Activated CD4-positive, CD25-positive, alpha-beta regulatory T cell treated with anti-CD3 and anti-CD28 coated beads, Interleukin-2, amount 50 U/mL, for 72 hours (primary cell): ENCODE measurements around the gene CRACR2A.

ENCODE experiments used
- DNase-seq: peaks from one replicate; pipeline ENCODE4 v3.0.0; 2021

CRACR2A gene

DNA sequence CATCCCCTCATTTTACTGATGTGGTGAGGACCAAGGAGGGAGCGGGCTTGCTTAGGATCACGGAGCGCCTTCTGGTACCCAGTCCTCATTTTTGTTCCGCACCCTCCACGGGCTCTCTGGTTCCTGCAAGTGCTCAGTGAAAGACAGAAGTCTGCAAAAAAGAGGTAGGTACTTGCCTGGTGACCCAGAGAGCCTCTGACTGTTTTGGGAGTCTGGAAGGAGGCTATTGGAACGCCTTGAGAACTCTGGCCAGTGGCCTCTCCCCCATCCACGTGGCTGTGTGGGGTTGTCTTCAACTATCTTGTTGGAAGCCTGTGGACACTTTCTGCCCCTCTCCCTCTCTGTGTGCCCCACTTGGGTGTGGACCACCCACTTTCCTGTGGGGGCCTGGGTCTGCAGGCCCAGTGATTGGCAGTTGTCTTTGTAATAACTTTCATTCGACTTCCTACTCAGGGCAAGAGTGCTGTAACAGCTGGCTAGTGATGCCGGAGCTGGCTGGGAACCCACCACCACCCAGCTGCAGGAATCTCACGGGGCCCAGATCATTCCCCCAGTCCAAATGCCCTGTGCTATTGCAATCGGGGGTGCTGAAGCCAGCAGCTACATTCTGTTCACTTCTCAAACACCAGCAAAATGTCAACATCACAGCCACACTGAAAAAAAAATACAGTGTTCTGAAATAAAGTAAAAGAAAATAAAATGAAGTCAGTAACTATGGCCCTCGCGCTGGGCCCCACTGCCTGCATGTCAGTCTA is 139.1 kb downstream of the CRACR2A start:
- no peak for DNase-seq

- no peak for DNase-seq
These were observed 140.8 kb downstream of the CRACR2A start for GRCh38 chr12:3611860-3612703.

DNA sequence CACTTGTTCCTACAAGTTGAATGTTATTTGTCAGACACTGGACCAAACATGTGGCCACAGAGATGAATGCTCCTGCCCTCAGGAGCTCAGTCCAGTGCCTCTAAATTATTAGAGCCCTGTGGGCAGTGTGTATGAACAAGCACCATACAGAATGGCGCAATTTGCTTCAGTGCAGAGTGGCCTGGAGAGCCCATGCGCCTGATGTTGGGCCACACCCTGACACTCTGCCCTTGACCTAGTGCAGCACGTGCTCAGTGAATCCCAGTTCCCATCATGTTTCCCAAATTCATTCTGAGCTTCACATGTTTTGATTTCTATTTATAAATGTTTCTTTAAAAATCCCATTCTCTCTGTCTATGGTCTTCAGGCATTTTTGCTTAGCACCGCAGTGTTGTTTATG is 145.1 kb downstream of the CRACR2A start:
- no peak for DNase-seq

- DNase-seq = no peak
These were observed 145.7 kb downstream of the CRACR2A start for GRCh38 chr12:3607039-3607720.

- DNase-seq = no peak
These were observed 146.8 kb downstream of the CRACR2A start for GRCh38 chr12:3606128-3606527.

- no peak for DNase-seq
These were observed 147.2 kb downstream of the CRACR2A start for GRCh38 chr12:3605692-3606091.

DNA sequence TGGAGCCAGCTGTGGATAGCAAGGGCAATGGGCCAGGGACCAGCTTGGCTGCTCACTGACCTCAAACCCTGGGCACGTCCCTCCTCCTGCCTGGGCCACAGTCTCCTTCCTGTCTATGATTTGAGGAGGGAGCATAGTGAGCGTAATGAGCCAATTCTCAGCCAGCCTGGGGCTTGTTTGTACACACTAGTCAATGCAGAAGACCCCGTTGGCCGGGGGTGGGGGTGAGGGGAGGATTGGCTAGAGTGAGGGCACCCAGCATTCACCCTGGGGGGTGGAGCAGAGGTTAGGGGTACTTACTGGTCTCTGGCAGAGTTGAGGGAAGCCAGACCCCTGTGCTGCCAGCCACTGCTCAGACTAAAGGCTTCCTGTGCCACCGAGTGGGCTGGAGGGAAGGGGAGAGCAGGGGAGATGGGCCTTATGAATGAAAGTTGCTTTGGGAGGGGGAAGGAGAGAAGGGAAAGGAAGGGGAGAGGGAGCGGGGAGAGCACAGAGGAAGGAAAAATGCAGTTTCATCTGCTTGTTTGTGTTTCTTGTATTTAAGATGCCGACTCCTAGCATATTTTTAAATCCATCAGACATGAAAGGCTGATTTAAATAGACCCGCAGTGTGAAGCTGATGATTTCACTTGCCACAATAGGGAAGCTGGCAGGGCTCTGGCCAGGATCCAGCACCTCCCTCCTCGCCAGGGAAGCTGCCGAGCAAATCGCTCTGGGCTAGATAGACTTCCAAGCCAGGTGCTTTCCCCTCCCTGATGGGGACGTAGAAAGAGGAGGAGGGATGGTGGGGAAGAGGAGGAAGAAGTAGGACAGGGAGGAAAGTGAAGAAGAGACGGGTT is 147.9 kb downstream of the CRACR2A start:
- no peak for DNase-seq

DNA sequence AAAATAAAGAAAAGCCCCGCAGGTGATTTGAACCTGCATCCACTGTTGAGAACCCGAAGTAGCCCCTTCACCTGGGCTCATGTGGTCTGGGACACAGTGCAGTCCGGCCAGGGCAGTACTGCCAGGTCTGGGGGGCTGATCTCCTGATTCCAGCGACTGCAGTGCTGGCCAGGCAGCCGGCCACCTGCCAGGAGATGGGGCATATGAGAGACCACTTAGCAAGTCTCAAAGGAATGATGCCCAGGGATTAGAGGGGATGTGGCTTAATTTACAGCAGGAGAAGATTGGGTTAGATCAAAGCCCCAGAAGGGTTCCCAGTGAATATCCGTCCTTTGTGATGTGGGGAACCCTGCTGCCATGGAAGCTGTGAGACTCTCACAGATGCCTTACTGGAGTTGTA is 148.6 kb downstream of the CRACR2A start:
- DNase-seq = no peak

GRCh38 chr12:3603576-3603975 is 149.3 kb downstream of the CRACR2A start:
- no peak for DNase-seq

DNA sequence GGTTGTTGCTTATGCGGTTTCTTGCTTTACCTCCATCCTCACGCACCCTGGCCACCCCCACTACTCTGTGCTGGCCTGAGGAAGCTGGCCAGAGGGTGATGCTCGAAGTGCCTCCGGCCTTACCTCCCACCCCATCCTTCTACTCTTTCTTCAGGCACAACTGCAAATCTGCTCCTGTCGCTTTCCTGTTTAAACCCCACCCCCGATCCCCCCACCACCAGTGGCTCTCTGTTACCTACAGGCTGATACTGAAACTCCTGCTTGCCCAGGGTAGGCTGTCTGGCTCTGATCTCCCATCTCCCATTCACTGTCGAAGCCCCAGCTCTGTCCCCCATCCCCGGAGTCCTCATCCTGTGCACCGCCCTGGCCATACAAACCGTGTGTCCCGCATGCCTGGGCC is 150.4 kb downstream of the CRACR2A start:
- DNase-seq = no peak

- no peak for DNase-seq
These were observed 151.3 kb downstream of the CRACR2A start for GRCh38 chr12:3601461-3602150.

DNA sequence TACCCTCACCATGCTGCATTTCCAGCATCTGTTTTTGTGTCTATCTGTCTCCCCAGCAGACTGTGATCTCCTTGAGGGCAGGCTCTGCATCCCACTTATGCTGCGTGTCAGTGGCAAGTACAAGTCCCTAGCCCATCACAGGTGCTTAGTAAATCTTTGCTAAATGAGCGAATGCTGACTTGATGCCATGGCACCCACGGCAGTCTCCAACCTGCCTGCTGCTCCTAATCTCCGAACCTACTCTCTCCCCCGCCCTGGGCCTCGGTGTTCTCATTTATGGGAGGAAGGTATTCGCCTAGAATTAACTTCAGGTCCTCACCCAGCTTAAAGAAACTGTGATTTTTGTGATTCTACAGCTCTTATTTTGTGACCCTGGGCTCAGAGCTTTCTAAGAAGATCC is 152.0 kb downstream of the CRACR2A start:
- DNase-seq = no peak

- no peak for DNase-seq
These were observed 152.7 kb downstream of the CRACR2A start for GRCh38 chr12:3600039-3600720.

DNA sequence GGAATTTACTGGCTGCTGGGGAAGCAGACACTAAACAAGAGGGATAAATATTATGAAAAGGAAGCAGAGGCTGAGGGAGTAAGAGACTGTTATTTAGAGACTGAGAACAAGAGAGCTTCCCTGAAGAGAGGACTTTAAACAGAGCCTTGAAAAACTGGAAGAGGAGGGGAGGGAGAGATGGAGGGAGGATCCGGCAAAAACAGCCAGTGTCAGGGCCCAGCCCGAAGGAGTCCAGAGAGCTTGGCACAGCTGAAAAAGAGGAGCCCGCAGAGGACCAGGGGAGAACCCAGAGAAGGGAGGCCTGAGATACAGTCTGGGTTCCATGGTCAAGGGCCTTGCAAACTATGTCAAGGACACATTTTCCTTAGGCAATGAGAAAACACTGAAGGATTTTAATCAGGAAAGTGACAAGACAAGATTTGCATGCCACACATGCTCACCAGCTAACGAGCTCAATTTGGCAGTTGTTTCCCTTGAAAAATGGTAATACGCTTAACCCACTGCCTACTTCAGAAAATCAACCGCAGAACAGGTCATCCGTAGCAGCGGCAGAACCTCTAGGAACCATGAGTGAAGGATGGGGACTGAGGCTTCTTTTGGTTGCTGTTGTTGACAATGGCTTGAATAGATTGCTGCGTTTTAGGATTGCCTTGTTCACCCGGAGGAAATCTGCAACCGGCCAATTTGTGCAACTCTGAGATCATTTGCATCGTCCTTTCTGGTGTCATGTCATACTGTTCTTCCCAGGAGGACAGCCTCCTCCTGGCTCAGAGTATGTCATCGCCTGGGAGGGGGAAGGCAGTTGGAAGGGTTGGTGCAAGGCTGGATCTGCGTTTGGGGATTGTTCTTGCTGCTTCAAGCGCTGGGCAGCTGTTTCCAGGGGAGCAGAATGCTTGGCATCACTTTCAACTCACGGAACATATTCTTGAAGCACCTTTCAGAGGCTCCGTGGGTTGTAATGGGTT is 153.7 kb downstream of the CRACR2A start:
- no peak for DNase-seq

GRCh38 chr12:3597526-3598210 is 155.2 kb downstream of the CRACR2A start:
- DNase-seq = no peak

GRCh38 chr12:3596703-3597415 is 156.1 kb downstream of the CRACR2A start:
- no peak for DNase-seq

DNA sequence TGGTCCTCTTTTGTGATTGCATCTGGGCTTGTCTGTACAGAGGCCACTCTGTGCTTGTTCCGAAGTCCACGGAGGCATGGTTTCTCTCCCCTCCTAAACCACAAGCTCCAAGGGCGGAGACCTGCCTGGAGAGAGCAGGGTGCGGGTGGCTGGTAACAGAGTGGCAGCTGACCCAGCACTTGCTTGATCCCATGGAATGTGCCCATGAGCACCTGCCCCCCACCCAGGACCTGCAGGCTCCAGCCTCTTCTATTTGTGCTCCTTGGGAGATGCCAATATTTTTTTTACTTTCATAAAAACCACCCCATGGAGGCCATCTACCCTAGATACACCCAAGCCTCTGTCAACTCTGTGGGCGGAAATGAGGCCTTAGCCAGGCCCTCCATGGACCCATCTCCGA is 157.2 kb downstream of the CRACR2A start:
- no peak for DNase-seq

GRCh38 chr12:3594966-3595365 is 157.9 kb downstream of the CRACR2A start:
- no peak for DNase-seq

- DNase-seq = no peak
These were observed 158.9 kb downstream of the CRACR2A start for GRCh38 chr12:3593906-3594483.
